ENCODE measurements around the gene ITIH2.
"Not testable (repeated sequence)": the region's sequence is repeated elsewhere in the genome, so short reads cannot be mapped to it uniquely, and the experiment has no call there.

The ITIH2 gene

DNA sequence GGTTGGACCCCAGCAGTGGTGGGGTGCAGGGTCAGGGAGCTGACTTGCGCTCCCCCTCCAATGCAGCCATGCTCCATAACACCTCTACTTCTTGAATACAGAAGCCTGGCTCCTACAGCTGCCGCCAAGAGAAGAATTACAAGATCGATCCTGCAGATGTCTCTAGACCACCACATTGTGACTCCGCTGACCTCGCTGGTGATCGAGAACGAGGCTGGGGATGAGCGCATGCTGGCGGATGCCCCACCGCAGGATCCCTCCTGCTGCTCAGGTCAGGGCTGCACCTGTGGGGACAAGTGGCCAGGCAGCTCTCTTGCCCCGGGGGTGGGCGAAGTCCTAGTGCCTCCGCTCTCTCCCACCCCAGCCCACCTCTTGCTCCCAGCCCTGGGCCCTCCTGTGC lies 31.7 kb downstream of the ITIH2 start:
- DNase-seq (ENCODE audit: extremely low read depth in 1 of 2, low read depth in 1 of 2): no peak

DNA sequence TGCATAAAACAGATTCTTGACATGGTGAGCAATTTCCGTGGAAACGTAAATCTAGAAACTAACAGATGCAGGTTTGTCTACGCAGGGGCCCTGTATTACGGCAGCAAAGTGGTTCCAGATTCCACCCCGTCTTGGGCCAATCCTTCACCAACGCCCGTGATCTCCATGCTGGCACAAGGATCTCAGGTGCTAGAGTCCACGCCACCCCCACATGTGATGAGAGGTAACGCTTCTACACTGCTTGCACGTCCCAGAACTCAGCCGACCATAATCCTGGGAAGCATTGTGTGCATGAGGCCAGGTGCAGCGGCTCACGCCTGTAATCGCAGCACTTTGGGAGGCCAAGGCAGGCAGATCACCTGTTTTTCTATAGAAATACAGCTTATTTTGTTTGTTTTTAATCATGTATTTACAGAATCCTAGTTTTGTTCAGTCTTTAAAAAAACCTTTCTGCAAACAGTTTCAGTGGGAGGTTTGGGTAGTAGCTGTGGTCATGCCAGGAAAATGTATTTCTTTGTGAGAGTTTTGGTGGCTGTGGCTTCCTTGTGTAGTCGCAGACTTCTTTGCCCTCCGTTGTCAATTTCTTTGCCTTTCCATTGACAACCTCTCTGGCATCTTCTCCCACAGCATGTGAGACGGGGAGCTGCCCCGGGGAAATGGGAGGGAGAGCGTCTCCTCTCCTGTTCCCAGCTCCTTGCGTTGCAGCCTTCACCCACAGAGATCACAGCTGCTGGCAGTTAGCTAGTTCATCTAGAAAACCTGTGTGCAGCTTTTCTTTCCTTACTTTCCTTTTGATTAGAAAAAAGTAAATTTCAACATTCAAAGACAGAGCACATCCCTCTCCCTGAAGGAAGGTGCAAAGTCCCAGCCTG lies 35.7 kb downstream of the ITIH2 start:
- DNase-seq (ENCODE audit: extremely low read depth in 1 of 2, low read depth in 1 of 2): no peak

DNA sequence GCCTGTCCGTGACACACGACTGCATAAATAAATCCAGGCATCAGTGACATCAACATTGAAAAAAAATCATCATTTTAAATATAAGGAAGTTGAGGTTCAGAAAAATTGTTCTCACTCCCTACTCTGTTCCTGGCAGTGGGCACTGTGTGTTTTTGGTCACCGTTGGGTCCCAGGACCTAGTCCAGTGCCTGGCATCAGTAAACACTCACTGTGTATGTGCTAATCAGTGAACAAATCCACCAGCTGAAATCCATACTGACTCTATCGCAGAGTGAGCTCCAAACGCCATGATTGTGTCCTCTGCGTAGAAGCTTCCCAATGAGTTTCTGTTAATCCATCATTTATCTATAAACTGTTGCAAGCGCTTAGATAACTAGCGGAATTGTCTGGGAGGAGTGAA lies 41.2 kb downstream of the ITIH2 start:
- no peak for DNase-seq (ENCODE audit: extremely low read depth in 1 of 2, low read depth in 1 of 2)

DNA sequence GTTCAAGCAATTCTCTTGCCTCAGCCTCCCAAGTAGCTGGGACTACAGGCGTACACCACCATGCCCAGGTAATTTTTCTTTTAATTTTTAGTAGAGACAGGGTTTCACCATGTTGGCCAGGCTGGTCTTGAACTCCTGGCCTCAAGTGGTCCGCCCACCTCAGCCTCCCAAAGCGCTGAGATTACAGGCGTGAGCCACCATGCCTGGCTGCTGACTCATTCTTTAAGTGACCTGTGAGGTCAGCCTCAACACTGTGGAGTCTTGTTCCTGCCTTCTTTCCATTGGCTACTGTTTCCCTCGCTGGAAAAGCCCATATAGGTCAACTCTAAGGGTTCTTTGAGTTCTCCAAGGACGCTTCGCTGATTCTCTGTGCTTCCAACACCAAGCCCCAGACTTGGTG lies 45.5 kb downstream of the ITIH2 start:
- not testable (repeated sequence) for DNase-seq (ENCODE audit: extremely low read depth in 1 of 2, low read depth in 1 of 2)

DNA sequence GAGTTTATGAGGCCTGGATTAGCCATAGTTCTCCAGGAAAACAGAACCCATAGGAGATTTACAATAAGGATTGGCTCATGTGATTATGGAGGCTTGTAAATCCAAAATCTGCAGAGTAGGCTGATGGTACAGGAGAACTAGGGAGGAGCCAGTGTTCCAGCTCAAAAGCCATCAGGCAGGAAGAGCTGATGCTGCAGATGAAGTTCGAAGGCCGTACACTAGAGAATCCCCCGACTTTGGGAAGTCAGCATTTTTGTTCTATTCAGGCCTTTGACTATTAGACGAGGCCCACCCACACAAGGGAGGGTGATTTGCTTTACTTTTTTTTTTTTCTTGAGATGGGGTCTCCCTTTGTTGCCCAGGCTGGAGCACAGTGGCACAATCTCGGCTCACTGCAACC lies 47.1 kb downstream of the ITIH2 start:
- DNase-seq (ENCODE audit: extremely low read depth in 1 of 2, low read depth in 1 of 2): no peak

DNA sequence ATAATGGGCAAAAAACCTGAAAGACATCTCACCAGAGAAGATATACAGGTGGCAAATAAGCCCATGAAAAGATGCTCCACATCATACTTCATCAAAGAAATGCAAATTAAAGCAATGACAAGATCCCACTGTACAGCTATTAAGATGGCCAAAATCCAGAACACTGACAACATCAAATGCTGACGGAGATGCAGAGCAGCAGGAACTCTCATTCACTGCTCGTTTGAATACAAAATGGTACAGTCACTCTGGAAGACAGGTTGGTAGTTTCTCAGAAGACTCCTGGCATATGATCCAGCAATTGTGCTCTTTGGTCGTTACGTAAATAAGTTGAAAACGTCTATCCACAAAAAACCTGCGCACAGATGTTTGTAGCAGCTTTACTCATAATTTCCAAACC lies 49.1 kb downstream of the ITIH2 start:
- no peak for DNase-seq (ENCODE audit: extremely low read depth in 1 of 2, low read depth in 1 of 2)

DNA sequence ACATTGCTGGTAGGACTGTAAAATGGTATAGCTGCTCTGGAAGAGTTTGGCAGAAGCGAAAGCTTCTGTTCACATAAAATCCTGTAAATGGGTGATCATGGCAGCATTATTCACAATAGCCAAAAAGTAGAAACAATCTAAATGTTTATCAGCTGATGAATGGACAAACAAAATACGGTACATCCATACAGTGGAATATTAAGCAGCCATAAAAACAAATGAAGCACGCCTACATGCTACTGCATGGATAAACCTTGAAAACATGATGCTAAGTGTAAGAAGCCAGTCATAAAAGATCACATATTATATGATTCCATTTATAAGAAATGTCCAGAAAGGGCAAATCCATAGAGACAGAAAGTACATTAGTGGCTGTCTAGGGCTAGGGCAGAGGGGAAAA lies 52.0 kb downstream of the ITIH2 start:
- no peak for DNase-seq (ENCODE audit: extremely low read depth in 1 of 2, low read depth in 1 of 2)

DNA sequence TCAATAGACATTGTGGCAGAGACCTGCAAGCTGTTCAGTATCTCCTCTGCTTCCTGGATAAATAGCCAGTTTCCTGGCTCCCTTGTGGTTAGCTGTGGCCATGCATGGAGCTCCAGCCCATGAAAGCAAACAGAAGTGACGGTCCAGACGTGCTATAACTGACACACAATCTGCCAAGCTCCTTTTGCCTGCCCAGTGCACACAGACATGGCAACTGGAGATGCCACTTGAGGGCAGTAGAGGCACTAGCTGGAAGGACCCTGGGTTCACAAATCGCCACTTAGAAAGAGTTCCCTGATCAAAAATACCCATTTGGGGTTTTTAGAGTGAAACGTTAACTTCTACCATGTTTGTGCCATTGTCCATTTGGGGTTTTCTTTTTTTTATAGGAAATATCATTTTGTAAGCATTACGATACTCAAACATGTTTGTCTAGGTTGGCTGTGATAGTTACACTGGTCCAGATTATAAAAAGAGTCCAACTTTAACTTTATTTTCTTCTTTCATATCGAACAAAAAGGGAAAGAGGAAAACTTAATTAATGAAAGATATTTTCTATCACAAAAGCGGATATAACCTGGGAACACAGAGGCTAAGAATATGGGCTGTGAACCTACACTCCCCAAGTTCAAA lies 53.4 kb downstream of the ITIH2 start:
- no peak for DNase-seq (ENCODE audit: extremely low read depth in 1 of 2, low read depth in 1 of 2)

DNA sequence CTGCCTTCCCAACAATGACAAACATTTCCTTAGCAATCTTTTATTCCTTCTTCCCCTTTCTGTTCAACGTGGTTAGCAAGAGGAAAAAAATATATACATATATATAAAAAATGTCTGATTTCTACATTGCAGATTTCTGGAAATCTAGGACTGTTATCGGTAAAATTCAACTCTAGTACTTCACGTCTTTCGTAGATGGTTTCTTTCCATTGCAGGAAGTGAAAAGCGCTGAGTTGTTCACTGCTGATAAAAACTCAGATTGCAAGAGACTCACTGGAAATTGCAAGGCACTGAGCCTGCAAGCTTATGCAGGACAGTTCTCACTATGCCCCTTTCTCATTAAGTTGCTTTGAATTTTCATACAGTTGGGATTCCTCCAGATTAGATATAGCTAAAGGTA lies 60.8 kb downstream of the ITIH2 start:
- DNase-seq (ENCODE audit: extremely low read depth in 1 of 2, low read depth in 1 of 2): no peak

DNA sequence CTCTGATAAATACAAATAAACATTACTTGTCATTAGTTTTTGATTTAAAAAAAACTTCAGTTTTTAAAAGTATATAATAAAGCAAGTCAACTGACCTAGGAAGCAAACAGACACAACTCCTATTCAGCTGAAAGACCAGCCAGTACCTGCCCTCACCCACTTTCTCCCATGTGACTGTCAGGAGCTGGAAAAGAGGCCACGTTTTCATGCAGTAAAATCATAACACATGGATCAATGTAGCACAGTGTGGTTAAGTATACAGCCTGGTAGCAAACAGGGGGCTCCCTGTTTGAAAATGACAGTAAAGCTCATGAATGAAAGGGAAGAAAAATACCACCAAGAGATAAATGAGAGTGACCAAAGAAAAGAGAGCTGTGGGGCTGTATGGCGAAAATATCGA lies 63.1 kb downstream of the ITIH2 start:
- no peak for DNase-seq (ENCODE audit: extremely low read depth in 1 of 2, low read depth in 1 of 2)

DNA sequence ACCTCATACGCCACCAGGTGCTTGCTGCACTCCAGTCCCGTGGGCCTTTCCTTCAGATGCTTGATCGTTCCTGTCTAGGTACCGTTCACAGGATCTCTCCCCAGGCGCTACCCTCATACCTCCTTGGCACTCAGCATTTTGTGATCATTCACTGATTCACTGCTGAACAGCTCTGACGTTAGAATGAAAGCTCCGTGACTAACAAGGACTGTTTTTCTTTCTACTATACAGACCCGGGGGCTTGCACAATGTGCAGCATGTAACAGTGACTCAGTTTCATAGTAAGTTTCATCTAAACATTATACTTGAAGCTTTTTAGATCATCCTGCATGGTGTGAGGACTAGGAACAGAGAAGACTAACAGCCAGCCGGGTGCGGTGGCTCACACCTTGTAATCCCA lies 64.1 kb downstream of the ITIH2 start:
- DNase-seq (ENCODE audit: extremely low read depth in 1 of 2, low read depth in 1 of 2): no peak

DNA sequence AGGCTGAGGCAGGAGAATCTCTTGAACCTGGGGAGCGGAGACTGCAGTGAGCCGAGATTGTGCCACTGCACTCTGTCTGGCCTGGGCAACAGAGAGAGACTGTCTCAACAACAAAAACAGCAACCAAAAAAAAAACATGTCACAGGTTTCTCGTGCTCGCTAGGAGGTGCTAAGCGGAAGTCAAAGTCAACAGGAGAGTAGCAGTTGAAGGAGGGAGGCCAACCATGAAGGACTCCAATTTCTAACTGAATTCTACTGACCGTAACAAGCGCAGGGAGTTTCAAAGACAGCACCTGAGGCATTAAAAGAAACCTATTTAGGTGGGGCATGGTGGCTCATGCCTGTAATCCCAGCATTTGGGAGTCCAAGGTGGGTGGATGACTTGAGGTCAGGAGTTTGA lies 65.3 kb downstream of the ITIH2 start:
- no peak for DNase-seq (ENCODE audit: extremely low read depth in 1 of 2, low read depth in 1 of 2)

DNA sequence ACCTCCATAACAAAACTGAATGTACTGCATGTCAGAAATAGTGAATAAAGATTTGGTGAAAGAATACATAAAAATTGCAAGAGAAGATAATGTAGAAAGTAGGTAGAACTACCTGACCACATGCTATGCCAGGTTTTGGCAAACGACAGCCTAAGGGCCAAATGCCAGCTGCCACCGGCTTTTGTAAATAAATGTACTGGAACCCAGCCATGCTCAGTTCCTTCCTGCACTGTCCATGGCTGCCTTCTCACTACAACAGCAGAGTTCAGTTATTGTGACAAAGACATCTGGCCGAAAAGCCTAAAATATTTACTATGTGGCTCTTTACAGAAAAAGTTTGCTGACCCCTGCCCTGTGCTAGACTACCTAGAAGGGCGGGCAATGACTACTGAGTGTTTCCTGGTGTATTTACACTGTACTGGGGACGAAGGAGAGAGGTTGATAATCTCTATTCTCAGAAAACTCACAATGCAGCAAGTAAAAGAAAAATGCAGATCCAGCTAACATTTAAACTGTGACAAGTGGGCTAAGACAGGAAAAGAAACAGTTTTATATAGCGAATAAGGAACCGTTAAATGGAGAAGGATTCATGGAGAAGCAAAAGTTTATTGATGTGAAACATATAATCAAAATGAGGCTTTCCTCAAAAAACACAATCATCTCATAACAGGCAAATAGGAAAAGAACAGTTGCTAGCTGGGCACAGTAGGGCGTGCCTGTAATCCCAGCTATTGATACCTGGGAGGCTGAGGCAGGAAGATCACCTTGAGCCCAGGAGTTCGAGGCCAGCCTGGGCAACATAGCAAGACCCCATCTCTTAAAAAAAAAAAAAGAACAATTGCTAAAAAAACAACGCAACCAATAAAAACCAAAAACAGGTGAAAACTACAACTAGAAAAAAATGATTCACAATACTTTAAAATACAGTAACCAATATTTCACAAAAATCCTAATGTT lies 71.0 kb downstream of the ITIH2 start:
- no peak for DNase-seq (ENCODE audit: extremely low read depth in 1 of 2, low read depth in 1 of 2)

DNA sequence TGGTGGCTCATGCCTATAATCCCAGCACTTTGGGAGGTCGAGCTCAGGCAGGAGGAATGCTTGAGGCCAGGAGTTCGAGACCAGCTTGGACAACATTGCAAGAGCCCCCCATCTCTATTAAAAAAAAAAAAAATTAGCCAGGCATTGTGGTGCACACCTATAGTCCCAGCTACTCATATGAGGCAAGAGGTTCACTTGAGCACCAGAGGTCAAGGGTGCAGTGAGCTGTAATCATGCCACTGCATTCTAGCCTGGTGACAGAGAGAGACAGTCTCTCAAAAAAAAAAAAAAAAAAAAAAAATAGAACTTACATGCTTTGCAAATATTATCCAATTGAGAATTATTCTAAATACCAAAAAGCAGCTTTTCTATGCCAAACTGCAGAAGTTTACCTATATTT lies 73.7 kb downstream of the ITIH2 start:
- no peak for DNase-seq (ENCODE audit: extremely low read depth in 1 of 2, low read depth in 1 of 2)

DNA sequence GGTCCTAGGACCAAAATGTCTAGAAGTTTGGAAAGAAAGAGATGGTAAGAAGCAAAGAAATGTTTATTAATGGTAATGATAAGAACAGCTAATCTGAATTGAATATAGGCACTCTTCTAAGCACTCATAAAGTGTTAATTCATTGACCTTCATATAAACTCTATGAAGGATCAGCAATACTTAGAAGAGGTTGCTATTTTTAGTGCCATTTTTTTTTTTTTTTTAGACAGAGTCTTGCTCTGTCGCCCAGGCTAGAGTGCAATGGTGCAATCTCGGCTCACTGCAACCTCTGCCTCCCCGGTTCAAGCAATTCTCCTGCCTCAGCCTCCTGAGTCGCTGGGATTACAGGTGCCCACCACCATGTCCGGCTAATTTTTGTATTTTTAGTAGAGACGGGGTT lies 79.1 kb downstream of the ITIH2 start:
- not testable (repeated sequence) for DNase-seq (ENCODE audit: extremely low read depth in 1 of 2, low read depth in 1 of 2)

DNA sequence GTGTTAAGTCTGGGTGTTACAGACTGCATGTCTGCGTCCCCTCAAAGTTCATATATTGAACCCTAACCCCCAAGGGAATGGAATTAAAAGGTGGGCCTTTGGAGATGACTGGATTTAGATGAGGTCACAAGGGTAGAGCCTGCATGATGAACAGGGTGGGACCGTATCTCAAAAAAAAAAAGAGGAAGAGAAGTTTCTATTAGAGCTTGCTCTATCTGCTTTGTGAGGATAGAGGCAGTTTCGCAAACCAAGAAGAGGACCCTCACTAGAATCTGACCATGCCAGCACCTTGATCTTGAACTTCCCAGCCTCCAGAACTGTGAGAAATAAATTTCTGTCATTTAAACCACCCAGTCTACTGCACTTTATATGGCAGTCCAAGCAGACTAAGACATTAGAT lies 83.3 kb downstream of the ITIH2 start:
- DNase-seq (ENCODE audit: extremely low read depth in 1 of 2, low read depth in 1 of 2): no peak

DNA sequence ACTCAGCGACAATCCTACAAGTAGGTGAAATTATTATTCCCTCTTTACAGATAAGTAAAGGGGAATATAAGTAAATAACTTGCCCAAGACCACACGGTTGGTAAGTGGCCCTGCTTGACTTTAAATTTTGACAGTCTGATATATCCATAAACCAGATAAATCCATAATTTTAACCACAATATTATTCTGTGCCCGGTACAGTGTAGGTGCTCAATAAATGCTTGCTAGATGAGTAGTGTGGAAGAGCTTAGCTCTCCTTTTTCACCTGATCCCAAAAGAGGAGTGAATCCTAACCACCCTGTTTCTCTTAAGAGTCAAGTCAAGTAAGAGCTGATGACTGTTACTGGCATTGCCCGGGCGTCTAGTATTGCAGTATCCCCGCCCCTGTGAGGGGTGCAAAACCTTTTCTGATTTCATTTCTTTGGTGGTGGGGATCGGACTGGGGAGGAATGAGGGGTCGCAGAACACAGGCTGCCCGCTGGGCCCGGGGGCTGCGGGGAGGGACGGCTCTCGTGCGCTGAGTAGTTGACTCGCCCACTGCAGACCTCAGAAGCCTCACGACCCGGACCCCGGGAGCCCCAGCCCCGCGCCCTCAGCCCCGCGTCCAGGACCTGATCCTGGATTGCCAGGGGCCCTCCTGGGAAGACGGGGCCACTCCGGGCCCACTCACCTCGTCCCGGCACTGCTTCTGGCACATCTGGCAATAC lies 84.2 kb downstream of the ITIH2 start:
- DNase-seq (ENCODE audit: extremely low read depth in 1 of 2, low read depth in 1 of 2): peak in 1 of 2 donors; percentile 3

DNA sequence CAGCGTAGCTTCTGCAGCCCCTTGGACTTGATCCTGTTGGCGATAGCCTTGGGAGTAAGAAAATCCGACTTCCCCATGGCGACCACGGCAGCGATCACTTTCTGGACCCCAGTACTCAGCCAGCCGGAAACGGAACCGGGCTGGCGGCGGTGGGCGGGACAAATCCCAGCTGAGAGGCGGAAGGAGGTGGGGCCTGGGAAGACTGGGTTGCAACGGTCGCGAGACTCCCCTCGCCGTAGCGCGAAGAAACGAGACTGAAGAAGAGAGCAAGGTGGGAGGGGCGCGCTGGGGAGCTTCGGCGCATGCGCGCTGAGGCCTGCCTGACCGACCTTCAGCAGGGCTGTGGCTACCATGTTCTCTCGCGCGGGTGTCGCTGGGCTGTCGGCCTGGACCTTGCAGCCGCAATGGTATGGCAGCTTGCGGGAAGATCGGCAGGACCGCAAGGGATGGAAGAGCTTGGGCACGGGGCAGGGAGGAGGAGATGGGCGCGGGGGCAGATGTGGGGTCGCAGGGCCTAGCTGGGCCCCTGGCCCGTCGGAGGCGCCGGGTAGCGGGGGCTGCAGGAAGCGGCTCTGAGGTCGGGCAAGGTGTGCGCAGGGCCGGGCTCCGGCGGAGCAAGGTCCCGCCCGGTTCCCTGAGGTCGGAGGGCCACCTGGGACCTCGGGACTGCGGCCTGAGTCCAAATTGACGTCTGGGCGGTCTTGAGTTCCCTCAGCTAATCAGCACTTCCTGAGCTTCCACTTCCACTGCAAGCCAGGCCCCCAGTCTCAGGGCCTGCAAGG lies 84.9 kb downstream of the ITIH2 start, which contains the start of the genes ATP5F1C and KIN:
TSS of gene ATP5F1C (plus strand) at position 321 of the 782 bp plus-strand sequence. CDS start at position 352, 31 bp downstream.
TSS of gene KIN (minus strand) at position 137 of the 782 bp plus-strand sequence. CDS start at position 77, 60 bp downstream.
- peak; percentile 96 to 97 for DNase-seq (ENCODE audit: extremely low read depth in 1 of 2, low read depth in 1 of 2)

DNA sequence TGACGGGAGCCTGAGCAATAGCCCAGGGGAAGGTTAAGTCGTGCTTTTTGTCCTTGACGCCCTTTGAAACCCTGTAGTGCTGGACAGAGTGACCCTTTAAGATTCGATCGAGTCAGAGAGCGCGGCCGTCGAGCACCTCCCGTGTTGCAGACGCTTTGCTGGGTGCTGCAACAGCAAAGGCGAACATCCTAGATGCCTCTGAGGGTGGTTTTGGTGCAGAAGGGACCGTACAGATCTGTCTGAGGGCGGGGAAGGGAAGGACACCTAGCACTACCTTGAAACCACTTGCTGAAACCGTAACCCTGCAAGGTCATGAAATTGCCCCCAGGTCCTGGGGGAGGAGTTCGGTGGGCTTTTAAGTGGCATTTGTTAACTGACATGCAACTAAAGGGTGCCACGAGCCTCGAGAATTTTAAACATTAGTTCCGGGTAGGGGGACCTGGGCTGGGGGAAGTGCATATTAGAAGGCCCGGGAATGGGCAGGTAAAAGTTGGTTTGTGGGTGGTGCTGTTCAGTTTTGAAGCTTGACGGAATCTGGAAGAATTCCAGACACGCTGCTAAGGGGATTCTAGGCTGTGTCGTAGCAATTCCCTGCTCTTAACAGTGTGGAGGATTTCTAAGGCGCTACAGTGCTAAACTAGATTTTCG lies 85.6 kb downstream of the ITIH2 start:
- DNase-seq (ENCODE audit: extremely low read depth in 1 of 2, low read depth in 1 of 2): no peak

All from stimulated activated CD8-positive, alpha-beta memory T cell treated with anti-CD3 and anti-CD28 coated beads, Interleukin-7, amount 100 ng/mL, for 48 hours (primary cell).